ENCODE measurements around the gene FARP1. TPM values are rescaled to one million over a fixed set of nuclear protein-coding genes. Genes with fewer than 3 reads are reported as not detected.
A peak's percentile ranks its signal among the peaks of the same experiment; 100 is the strongest.

FARP1 gene
- total RNA-seq, 1 donor, result 125 TPM

DNA sequence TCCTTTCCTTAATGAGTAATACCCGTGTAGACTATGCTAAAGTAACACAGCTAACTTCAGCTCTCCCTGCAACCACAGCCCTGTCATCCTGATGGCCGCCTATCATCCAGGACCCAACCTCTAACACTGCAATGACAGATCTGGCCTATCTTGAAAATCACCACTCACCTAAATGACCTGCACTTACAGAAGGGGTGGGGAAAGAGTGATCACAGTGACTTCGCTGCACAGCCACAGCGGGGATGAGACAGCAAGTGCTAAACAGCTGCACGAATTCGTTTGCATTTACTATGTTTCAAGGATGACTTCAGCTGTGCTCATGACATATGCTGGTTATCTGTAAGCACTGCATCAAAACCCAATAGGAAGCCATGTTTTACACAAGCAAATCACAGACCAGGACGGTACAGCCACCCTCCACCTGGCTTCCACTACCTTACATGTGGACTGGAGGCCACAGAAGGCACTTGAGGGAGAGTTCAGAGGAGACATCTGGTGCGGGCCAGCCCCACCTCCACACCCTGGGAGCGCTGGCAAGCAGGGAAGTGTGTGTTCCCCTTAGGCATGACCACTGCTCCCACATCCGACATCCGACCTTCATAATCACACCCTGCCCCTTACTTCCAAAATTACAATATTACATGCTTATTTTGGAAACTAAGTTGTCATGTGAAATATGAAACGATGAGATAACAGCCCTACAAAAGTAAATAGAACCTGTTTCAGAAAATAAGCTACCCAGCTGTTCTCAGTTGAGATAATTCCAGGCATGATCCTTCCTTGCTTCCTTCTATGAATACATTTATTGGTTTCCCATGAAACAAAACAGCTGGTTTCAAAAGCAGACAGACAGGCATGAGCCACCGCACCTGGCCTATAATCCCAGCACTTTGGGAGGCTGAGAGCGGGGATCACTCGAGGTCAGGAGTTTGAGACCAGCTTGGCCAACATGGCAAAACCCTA lies 338.3 kb downstream of the FARP1 start:
- H3K4me3 ChIP-seq (ENCODE audit: low read depth, low read length), result no peak overlapping the region
- DNase-seq (ENCODE audit: low read depth), result peak; percentile 95
- no peak for TF ChIP-seq CTCF (IDR thresholded peaks at IDR 0.05; ENCODE audit: insufficient read depth, low read depth, low read length)

GRCh38 chr13:98482476-98483444 lies 339.9 kb downstream of the FARP1 start:
- no peak overlapping the region for H3K4me3 ChIP-seq (ENCODE audit: low read depth, low read length)
- peak; percentile 35 for TF ChIP-seq CTCF (IDR thresholded peaks at IDR 0.05; ENCODE audit: insufficient read depth, low read depth, low read length)
- DNase-seq (ENCODE audit: low read depth), result peak; percentile 93

DNA sequence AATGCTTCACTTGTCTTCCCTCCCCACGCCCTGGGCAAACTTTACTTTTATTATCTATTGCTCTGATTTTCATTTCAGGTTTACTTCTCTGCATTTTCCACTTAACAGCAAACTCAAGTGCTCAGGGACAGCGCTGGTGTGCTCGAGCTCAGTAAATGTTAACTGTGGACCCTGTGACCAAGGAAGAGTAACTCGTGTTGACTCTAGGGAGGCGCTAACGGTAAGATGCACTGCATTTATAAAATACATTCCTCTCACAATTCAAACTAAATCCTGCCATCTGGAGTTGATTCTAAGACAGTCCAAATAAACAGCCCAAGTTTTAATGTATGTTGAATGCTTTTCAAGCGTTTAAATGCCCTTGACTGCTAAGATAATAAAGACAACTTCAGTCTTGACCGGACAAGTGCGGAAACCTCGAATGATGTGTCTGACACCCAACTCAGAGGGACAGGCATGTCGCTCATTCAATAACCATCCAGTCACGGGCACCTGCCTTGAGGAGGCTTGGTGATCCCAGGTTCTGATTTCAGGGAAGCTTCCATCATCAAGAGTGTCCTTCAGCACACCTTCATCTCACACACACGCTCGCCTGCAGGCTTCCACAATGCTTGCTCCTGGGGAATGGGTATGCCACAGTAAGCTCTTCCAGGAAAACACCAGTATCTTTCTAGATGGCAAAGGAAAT lies 340.9 kb downstream of the FARP1 start:
- DNase-seq (ENCODE audit: low read depth), result peak; percentile 72

GRCh38 chr13:98484289-98485219 lies 341.7 kb downstream of the FARP1 start:
- TF ChIP-seq CTCF (IDR thresholded peaks at IDR 0.05; ENCODE audit: insufficient read depth, low read depth, low read length), result no peak
- H3K4me3 ChIP-seq (ENCODE audit: low read depth, low read length), result peak overlapping the region; percentile 32

More for the DNA sequence above, 340.9 kb downstream of the FARP1 start:
- peak overlapping the region; percentile 5 for H3K4me3 ChIP-seq (ENCODE audit: low read depth, low read length)
- no peak for TF ChIP-seq CTCF (IDR thresholded peaks at IDR 0.05; ENCODE audit: insufficient read depth, low read depth, low read length)

DNA sequence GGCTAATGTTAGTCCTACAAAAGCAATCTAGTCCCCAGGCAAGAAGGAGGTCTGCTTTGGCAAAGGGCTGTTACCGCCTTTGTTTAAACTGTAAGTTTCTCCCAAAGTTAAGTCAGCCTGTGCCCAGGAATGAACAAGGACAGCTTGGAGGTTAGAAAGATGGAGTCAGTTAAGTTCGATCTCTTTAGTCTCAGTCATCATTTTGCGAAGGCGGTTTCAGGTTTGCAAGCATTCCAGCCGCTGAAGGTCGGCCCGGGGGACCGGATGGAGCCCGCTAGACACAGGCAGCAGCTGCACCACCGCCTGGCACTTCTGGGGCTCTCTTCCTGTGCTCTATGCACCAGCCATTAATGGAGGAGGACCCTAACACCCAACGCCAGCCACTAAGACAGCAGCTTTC lies 342.7 kb downstream of the FARP1 start:
- no peak overlapping the region for H3K4me3 ChIP-seq (ENCODE audit: low read depth, low read length)
- DNase-seq (ENCODE audit: low read depth), result no peak
- no peak for TF ChIP-seq CTCF (IDR thresholded peaks at IDR 0.05; ENCODE audit: insufficient read depth, low read depth, low read length)

More at GRCh38 chr13:98484289-98485219, 341.7 kb downstream of the FARP1 start:
- peak; percentile 98 for DNase-seq (ENCODE audit: low read depth)
